ENCODE data around the gene SREK1IP1. TPM values are rescaled to one million over a fixed set of nuclear protein-coding genes. Genes with fewer than 3 reads are reported as not detected.
"Not testable (repeated sequence)": the region's sequence is repeated elsewhere in the genome, so short reads cannot be mapped to it uniquely, and the experiment has no call there.

SREK1IP1 gene
- total RNA-seq, 1 donor from 2014 or later = 31.0 TPM

DNA sequence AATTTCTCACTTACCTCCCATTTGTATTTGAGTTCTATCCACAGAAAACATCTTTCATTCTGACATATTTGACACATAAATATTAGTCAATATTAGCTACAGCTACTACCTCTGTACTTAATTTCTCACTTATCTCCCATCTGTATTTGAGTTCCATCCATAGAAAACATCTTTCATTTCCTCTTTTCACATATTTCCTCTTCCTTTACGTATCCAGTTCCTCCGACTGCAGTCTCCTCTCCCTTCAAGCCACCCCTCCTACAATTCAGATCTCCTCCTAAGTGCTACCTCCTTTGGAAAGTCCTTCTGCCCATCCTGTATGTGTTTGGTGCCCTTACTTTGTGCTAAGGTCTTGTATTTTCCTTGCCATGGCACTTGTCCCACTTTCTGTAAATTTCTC lies 1.6 kb downstream of the SREK1IP1 start:
- FAIRE-seq = no peak
- DNase-seq (ENCODE audit: low spot score in 2 of 2) = no peak

- DNase-seq (ENCODE audit: low spot score in 2 of 2) = no peak
- FAIRE-seq = no peak
Observed at GRCh38 chr5:64765804-64766504, 2.5 kb downstream of the SREK1IP1 start.

DNA sequence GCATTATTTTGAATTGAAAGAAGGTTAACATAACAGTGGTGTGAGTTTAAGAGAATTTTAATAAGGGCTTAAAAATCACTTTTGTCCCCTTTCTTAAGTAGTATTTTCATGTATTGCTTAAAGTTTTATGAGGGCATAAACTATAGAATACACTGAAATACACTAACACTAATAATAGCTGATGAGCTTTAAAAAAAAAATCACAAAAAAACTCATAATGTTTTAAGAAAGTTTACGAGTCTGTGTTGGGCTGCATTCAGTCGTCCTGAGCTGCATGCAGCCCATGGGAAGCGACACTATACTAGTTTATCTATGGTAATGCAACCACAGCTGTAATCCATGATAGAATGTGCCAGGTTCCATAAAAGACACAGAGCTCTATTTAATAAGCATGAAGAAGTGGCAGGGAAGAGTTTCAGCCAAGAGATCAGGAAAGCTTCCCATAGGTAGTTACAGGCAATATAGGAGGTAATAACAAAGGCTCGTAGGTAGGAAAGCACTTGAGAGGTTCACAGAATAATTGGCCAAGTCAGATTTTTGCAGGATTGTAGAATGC lies 4.5 kb downstream of the SREK1IP1 start:
- DNase-seq (ENCODE audit: low spot score in 2 of 2) (no peak), FAIRE-seq (no peak)

GRCh38 chr5:64759960-64760660 lies 8.4 kb downstream of the SREK1IP1 start:
- no peak for FAIRE-seq
- DNase-seq (ENCODE audit: low spot score in 2 of 2) = no peak

DNA sequence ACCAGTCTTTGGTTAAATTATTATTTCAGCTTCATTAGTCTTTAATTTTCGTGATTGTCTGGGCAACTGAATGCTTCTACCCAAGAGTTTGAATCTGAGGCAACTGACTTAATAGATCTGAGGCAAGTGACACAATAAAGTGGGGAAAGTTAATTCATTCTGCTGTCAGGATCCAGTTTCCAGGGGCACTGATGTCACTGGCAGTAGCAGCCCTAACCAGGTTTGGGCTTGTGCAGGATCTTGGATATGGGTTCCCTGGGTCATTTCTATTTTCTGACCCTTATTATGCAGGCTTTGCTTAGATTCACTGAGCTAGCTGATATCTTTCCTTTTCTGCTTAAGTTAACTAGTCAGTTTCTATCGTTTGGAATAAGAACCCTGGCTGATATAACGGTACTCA lies 9.6 kb downstream of the SREK1IP1 start:
- FAIRE-seq (no peak), DNase-seq (ENCODE audit: low spot score in 2 of 2) (no peak)

DNA sequence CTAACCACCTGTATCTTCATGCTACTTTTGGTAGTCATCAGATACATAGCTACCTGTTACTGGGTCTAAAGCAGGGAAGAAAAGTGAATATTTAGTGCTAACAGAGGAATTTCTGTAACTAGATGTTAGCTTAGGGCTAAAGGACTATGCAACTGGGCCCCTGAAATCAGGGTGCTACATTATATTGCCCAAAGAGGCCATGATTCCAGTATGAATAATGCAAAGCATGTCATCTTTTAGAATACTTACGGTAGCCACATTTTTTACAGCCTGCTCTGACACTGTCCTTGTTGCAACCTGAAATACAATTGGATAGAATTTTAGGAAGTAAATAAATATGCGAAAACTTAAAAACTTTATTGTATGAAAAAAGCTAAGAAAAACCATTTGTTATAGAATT lies 14.4 kb downstream of the SREK1IP1 start:
- no peak for DNase-seq (ENCODE audit: low spot score in 2 of 2)
- no peak for FAIRE-seq

GRCh38 chr5:64749385-64749784 lies 19.1 kb downstream of the SREK1IP1 start:
- DNase-seq (ENCODE audit: low spot score in 2 of 2) (no peak), FAIRE-seq (no peak)

DNA sequence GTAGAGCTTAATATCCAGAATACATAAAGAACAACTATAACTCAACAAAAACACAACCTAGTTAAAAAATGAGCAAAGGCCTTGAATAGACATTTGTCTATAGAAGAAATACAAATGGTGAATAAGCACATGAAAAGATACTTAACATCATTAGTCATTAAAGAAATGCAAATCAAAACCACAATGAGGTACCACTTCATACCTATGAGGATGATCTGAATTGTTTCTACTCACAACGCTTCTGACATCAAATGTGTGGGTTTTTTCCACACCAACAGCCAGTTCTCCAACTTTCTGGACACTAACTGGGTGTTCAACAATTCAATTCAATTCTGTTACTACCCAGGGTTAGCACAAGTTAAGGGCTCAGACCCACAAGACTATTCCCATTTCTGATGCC lies 22.0 kb downstream of the SREK1IP1 start:
- no peak for DNase-seq (ENCODE audit: low spot score in 2 of 2)
- no peak for FAIRE-seq

GRCh38 chr5:64744914-64745313 lies 23.6 kb downstream of the SREK1IP1 start:
- DNase-seq (ENCODE audit: low spot score in 2 of 2) (no peak), FAIRE-seq (no peak)

DNA sequence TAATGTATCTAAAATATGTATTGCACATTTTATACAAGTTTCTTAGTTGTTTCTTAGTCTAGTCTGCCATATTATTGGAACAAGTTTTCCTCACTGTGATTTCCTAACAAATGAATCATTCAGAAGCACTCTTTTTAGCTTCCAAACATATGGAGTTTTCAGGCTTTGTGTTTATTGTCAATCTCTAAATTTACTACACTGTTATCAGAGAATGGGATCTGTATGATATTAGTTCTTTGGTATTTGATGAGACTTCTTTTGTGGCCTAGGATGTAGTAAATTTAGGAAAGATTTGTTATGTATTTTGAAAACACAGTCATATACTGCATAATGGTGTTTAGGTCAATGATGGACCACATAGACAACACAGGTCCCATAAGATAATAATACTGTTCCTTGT lies 25.7 kb downstream of the SREK1IP1 start:
- DNase-seq (ENCODE audit: low spot score in 2 of 2) = no peak
- FAIRE-seq = no peak

DNA sequence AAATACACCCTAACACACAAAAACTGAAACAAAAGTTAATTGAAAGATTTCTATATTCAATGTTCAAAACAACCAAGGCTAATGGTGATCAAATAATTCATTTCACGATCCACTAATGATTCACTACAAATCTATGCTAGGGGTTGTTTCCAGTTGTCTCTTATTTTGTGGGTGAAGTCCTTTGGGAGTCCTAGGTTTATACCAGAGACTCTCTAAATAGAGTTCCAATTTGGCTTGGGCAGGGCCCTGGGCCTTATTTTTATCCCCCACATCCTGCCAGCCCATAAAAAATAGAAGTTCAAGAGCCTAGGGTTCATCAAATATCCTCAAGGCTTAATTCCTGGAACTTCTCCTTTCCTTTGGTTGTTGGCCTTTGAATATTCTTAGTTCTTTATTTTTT lies 26.1 kb downstream of the SREK1IP1 start:
- FAIRE-seq = no peak
- DNase-seq (ENCODE audit: low spot score in 2 of 2) = no peak

DNA sequence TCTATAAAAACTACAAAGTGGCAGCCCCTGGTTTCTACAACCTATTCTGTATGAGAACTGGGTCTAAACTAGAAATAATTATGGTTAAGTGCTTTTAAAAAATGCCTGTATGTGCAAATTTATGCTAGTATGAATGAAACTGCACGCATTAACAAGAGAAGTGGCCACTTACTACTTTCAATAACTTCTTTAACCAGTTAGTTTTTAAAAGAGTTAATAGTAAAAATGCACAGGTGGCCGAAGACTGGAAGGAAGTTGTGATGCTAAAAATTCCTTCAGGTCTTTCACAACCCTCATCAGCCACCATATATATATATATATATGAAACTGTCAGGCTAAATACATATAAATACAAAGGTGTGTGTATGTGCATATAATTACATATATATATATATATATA lies 41.3 kb downstream of the SREK1IP1 start:
- FAIRE-seq (no peak), DNase-seq (ENCODE audit: low spot score in 2 of 2) (no peak)

DNA sequence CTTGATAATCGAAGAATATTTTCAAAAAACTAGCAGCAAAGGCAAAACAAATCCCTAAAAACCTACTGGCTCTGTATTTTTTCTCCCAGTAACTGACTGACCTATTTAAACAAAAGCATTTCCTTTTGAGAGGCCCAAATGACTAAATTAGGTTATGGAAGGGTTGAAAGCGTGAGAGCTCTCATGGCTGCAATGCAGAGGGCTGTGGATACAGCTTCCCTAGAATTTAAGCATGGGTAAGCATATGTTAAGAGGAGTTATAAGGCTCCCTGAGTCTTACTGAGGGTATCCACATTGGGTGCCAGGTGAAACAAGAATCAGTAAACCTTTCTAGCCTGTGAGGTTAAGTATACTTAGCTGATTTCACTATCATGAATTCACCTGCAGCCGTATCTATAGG lies 45.9 kb downstream of the SREK1IP1 start:
- no peak for DNase-seq (ENCODE audit: low spot score in 2 of 2)
- FAIRE-seq = no peak

- DNase-seq (ENCODE audit: low spot score in 2 of 2); FAIRE-seq: not testable (repeated sequence)
Observed at GRCh38 chr5:64714495-64714894, 54.0 kb downstream of the SREK1IP1 start.

DNA sequence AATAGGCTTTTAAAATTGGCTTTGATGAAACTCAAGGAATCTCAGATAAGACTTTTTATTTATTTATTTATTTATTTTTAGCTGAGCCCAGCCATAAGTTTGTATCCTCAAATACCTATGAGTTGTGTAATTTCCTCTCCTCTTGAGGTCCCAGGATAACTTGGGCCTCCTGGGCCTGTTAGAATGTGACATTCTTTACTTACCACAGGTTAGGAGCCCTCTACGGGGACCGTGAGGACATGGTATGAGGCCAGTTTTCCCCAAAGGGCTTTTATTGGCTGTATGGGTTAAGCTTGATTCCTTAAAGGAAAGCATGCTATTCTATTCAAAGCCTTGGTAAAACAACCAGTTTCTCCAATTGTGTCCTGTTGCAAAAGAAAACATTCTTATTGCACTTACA lies 61.3 kb downstream of the SREK1IP1 start:
- DNase-seq (ENCODE audit: low spot score in 2 of 2) (no peak), FAIRE-seq (no peak)

DNA sequence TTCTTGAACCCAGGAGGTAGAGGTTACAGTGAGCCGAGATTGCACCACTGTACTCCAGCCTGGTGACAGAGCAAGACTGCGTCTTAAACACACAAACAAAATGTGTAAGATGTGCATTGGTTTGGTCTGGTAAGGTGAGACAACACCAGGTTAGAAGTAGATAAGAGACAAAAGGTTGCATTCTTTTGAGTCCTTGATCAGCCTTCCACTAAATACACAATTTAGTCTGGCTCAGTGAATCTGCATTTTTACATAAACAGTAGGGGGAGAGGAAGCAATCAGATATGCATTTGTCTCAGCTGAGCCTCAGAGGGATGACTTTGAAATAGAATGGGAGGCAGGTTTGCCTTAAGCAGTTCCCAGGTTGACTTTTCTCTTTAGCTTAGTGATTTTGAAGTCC lies 62.4 kb downstream of the SREK1IP1 start:
- not testable (repeated sequence) for DNase-seq (ENCODE audit: low spot score in 2 of 2); FAIRE-seq

- DNase-seq (ENCODE audit: low spot score in 2 of 2) (no peak), FAIRE-seq (no peak)
Observed at GRCh38 chr5:64700765-64701164, 67.7 kb downstream of the SREK1IP1 start.

GRCh38 chr5:64696414-64696813 lies 72.1 kb downstream of the SREK1IP1 start:
- not testable (repeated sequence) for FAIRE-seq; DNase-seq (ENCODE audit: low spot score in 2 of 2)

- DNase-seq (ENCODE audit: low spot score in 2 of 2) (no peak), FAIRE-seq (no peak)
Observed at GRCh38 chr5:64693636-64694035, 74.9 kb downstream of the SREK1IP1 start.

GRCh38 chr5:64691291-64691690 lies 77.2 kb downstream of the SREK1IP1 start:
- FAIRE-seq = no peak
- no peak for DNase-seq (ENCODE audit: low spot score in 2 of 2)

DNA sequence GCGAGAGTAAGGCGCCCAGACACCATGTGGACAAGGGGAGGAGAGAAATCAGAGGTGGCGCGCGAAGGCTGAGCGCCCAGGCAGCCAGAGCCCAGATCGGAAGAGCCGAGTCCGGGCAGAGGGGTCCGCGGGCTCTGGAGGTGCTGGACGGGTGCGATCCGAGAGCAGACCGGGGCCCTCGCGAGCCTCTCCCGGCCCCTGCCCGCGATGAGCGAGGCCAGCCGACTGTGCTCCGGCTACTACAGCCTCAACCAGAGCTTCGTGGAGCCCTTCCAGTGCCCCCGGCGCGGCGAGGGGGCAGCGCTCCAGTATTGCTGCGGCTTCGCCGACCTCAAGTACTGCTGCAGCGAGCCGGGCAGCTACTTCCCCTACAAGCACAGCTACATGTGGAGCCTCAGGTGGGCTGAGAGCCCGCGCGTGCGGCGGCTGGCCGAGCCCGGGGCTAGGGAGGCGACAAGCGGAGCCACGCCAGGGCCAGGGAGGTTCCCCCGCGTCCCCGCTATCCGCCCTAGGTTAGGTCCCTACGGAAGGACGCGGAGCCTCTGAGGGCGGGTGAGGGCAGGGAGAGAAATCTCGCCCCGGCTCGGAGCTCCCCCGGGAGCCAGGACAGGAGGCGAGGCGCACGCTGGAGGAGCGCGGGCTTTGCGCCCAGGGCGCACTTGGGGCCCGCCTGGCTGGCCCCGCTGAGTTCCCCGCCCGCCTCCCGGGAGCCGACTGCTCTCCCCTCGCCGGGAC lies 77.9 kb downstream of the SREK1IP1 start, which contains the start of gene SHISAL2B:
SHISAL2B (plus strand) TSS at position 87 of the 735 bp plus-strand sequence; CDS start at position 208, 121 bp downstream.
- DNase-seq (ENCODE audit: low spot score in 2 of 2) (peak in 1 of 2 donors; percentile 32), FAIRE-seq (no peak)
